Measurements from ENCODE around the gene LRP1-AS. TPM values are rescaled to one million over a fixed set of nuclear protein-coding genes. Genes with fewer than 3 reads are reported as not detected.

LRP1-AS gene
- polyA plus RNA-seq, 2 of the 4 experiments (the other 2 are of a cell fraction): not detected

GRCh38 chr12:57176846-57177245 lies 29.4 kb upstream of the LRP1-AS start (continued):
- TF ChIP-seq, protein P1, sequence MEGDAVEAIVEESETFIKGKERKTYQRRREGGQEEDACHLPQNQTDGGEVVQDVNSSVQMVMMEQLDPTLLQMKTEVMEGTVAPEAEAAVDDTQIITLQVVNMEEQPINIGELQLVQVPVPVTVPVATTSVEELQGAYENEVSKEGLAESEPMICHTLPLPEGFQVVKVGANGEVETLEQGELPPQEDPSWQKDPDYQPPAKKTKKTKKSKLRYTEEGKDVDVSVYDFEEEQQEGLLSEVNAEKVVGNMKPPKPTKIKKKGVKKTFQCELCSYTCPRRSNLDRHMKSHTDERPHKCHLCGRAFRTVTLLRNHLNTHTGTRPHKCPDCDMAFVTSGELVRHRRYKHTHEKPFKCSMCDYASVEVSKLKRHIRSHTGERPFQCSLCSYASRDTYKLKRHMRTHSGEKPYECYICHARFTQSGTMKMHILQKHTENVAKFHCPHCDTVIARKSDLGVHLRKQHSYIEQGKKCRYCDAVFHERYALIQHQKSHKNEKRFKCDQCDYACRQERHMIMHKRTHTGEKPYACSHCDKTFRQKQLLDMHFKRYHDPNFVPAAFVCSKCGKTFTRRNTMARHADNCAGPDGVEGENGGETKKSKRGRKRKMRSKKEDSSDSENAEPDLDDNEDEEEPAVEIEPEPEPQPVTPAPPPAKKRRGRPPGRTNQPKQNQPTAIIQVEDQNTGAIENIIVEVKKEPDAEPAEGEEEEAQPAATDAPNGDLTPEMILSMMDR (IDR thresholded peaks at IDR 0.05): no peak

DNA sequence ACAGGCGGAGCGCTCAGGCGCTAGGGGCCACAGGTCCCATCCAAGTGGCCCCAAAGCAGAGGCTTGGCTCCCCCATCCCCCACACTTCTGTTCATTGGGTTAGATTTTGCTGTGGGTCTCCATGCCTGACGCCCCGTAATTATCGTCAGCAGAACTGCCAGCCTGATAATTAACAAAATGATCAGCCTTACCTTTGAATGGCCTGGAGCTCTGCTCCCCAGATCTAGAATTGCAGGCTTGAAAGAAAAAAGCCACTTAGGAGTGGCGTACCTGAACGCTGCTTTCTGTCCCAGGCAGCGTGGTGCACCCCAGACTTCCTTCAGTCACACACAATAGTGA lies 28.7 kb upstream of the LRP1-AS start:
- DNase-seq (ENCODE audit: low read depth in 1 of 2, low spot score in 1 of 2) (no peak), FAIRE-seq (no peak), ATAC-seq (no peak)
- 63% methylated on average over 9 of the region's 9 CpGs for WGBS (ENCODE audit: missing lambda C conversion rate)
- Histone ChIP-seq H3K4me2 (peak overlapping the region; percentile 62; the same call in 2 of the 3 replicates), H3K4me3 (no peak overlapping the region), H3K4me1 (peaks cover 16% of the 10 kb centered on the region; the same call in 2 of the 3 replicates), H3K27ac (no peak overlapping the region), H3K9me3 (no peaks in the 10 kb centered on the region)
- CTCF ChIA-PET: interaction anchor here (0.5 to 27.5 kb wide), 45 partner anchors 8 to 491 kb away, joined by 3 to 1152 read pairs (median 4); partner anchors contain the start of genes LRP1, LRP1-AS, MYO1A and NAB2
- TF ChIP-seq EHMT2 (IDR thresholded peaks at IDR 0.05; ENCODE audit: low read depth) (no peak), POLR2A (IDR thresholded peaks at IDR 0.05; ENCODE audit: low read length) (no peak), POLR2AphosphoS2 (conservative IDR thresholded peaks at IDR 0.05; ENCODE audit: low read length) (no peak), HOXB5 (CRISPR knock-in tag; IDR thresholded peaks at IDR 0.05) (no peak)
- TF ChIP-seq, protein P1 (IDR thresholded peaks at IDR 0.05): peak; percentile 13; the same call in 1 of the 3 replicates
- POLR2A ChIA-PET: interaction anchor here (2.7 kb wide), 1 partner anchor 49 kb away, joined by 16 read pairs; the partner anchor contains the start of gene LRP1

- ChIA-PET POLR2A (interaction anchor here (2.7 kb wide), 1 partner anchor 48 kb away, joined by 16 read pairs; the partner anchor contains the start of gene LRP1), CTCF (interaction anchor here (0.5 to 27.5 kb wide), 46 partner anchors 8 to 490 kb away, joined by 3 to 1152 read pairs (median 4); partner anchors contain the start of genes LRP1, LRP1-AS, MYO1A and NAB2)
- FAIRE-seq (no peak), ATAC-seq (peak; percentile 67 to 90), DNase-seq (ENCODE audit: low read depth in 1 of 2, low spot score in 1 of 2) (peak; percentile 79 to 88)
- H3K4me3 ChIP-seq: no peak overlapping the region
- H3K4me1 ChIP-seq: peaks cover 16% of the 10 kb centered on the region; the same call in 2 of the 3 replicates
- H3K27ac ChIP-seq: peak overlapping the region; percentile 28 to 64; a peak in 3 of 6 replicates
- H3K9me3 ChIP-seq: no peaks in the 10 kb centered on the region
- H3K4me2 ChIP-seq: peak overlapping the region; percentile 62
- WGBS (ENCODE audit: missing lambda C conversion rate): 43% methylated on average over 29 of the region's 29 CpGs
- TF ChIP-seq, protein P1 (IDR thresholded peaks at IDR 0.05): peak; percentile 83
- peak; percentile 72 to 75 for TF ChIP-seq RAD21 (conservative IDR thresholded peaks at IDR 0.05 in 1 of 2, IDR thresholded peaks at IDR 0.05 in 1 of 2)
- peak in 1 of 2 experiments; percentile 61; a peak in 2 of 4 replicates for TF ChIP-seq CEBPB (IDR thresholded peaks at IDR 0.05)
- TF ChIP-seq ATOH8 (CRISPR knock-in tag; IDR thresholded peaks at IDR 0.05; ENCODE audit: low read depth): no peak
- TF ChIP-seq SMC3 (IDR thresholded peaks at IDR 0.05): peak; percentile 81
- no peak for TF ChIP-seq ZC3H11A (IDR thresholded peaks at IDR 0.05)
- TF ChIP-seq, protein P2, sequence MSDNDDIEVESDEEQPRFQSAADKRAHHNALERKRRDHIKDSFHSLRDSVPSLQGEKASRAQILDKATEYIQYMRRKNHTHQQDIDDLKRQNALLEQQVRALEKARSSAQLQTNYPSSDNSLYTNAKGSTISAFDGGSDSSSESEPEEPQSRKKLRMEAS (IDR thresholded peaks at IDR 0.05): peak; percentile 43
These were observed 28.2 kb upstream of the LRP1-AS start for GRCh38 chr12:57175428-57176138.
